HEK293 (cell line): ENCODE data around the gene ABCA7.

Experiments
- CTCF ChIA-PET: fragments of 350-600 bp; formaldehyde crosslinking; extraction: SDS; loops from one replicate; lab custom pipeline; 2021; ENCODE audit warnings: antibody characterized with exemption; lab: Yijun Ruan, JAX
- POLR2A ChIA-PET: fragments of 300-600 bp; formaldehyde crosslinking; extraction: SDS; loops from one replicate; lab custom pipeline; 2020; ENCODE audit warnings: antibody characterized with exemption, inconsistent platforms; lab: Yijun Ruan, JAX
- H3K27ac ChIP-seq: fragments of 200-500 bp; sonication (Bioruptor generic); 2 replicates; pipeline ENCODE4 v1.5.1; 2014; ENCODE audit warnings: low read depth, low read length, control low read depth, inconsistent platforms; ENCODE audit errors: extremely low read depth
- H3K36me3 ChIP-seq, 2 experiments: fragments of 200-500 bp in 1 of 2; sonication (Bioruptor generic) in 1 of 2; 1 replicate in 1 of 2; 2 replicates in 1 of 2; pipeline ENCODE4 v1.5.1; 2014 to 2017; ENCODE audit warnings: inconsistent platforms in 2 of 2, low read length in 2 of 2; ENCODE audit not compliant: control insufficient read depth in 2 of 2, insufficient read depth in 1 of 2
- H3K4me1 ChIP-seq: fragments of 200-500 bp; sonication (Bioruptor generic); 2 replicates; pipeline ENCODE4 v1.5.1; 2014; ENCODE audit warnings: mild to moderate bottlenecking, low read length, inconsistent platforms; ENCODE audit not compliant: control insufficient read depth, insufficient read depth
- H3K4me3 ChIP-seq: 2 replicates; pipeline ENCODE4 v1.5.1; 2011; ENCODE audit warnings: low read depth, mild to moderate bottlenecking, control low read depth, low read length, moderate library complexity
- H3K9me3 ChIP-seq: fragments of 200-500 bp; sonication (Bioruptor generic); 2 replicates; pipeline ENCODE4 v1.5.1; 2014; ENCODE audit warnings: low read depth, low read length, inconsistent platforms; ENCODE audit not compliant: control insufficient read depth, insufficient read depth
- BCL11A ChIP-seq: fragments of 450-650 bp; formaldehyde crosslinking; IDR thresholded peaks from 2 replicates; pipeline ENCODE4 v1.5.1; 2016; ENCODE audit warnings: low read depth, missing biosample characterization, missing genetic modification characterization
- BCL11B ChIP-seq: fragments of 450-650 bp; formaldehyde crosslinking; IDR thresholded peaks from 2 replicates; pipeline ENCODE4 v1.5.1; 2016; ENCODE audit warnings: low read depth, missing biosample characterization, missing genetic modification characterization
- GFI1B ChIP-seq: fragments of 450-650 bp; formaldehyde crosslinking; IDR thresholded peaks from 2 replicates; pipeline ENCODE4 v1.5.1; 2016; ENCODE audit warnings: missing biosample characterization, missing genetic modification characterization
- GLIS1 ChIP-seq: fragments of 450-650 bp; formaldehyde crosslinking; IDR thresholded peaks from 2 replicates; pipeline ENCODE4 v1.5.1; 2016; ENCODE audit warnings: missing biosample characterization, missing genetic modification characterization
- IKZF3 ChIP-seq: fragments of 450-650 bp; IDR thresholded peaks from 2 replicates; pipeline ENCODE4 v1.5.0; 2018; ENCODE audit warnings: missing biosample characterization, mild to moderate bottlenecking, missing genetic modification characterization, moderate library complexity
- KLF10 ChIP-seq: fragments of 450-650 bp; IDR thresholded peaks from 2 replicates; pipeline ENCODE4 v1.5.1; 2018; ENCODE audit warnings: missing biosample characterization, mild to moderate bottlenecking, missing genetic modification characterization
- MZF1 ChIP-seq: fragments of 450-650 bp; formaldehyde crosslinking; IDR thresholded peaks from 2 replicates; pipeline ENCODE4 v1.5.1; 2017; ENCODE audit warnings: missing biosample characterization, missing genetic modification characterization, borderline replicate concordance
- PATZ1 ChIP-seq: fragments of 450-650 bp; formaldehyde crosslinking; IDR thresholded peaks from 2 replicates; pipeline ENCODE4 v1.5.1; 2016; ENCODE audit warnings: missing biosample characterization, missing genetic modification characterization
- ZBTB26 ChIP-seq: fragments of 450-650 bp; formaldehyde crosslinking; optimal IDR thresholded peaks from 2 replicates; pipeline ENCODE3; 2016; ENCODE audit warnings: missing biosample characterization, mild to moderate bottlenecking, missing genetic modification characterization
- ZBTB8A ChIP-seq: fragments of 450-650 bp; formaldehyde crosslinking; IDR thresholded peaks from 2 replicates; pipeline ENCODE4 v1.5.1; 2016; ENCODE audit warnings: missing biosample characterization, missing genetic modification characterization
- ZEB2 ChIP-seq: fragments of 450-650 bp; formaldehyde crosslinking; IDR thresholded peaks from 2 replicates; pipeline ENCODE4 v1.5.1; 2016; ENCODE audit warnings: missing biosample characterization, missing genetic modification characterization
- ZFHX2 ChIP-seq: fragments of 450-650 bp; formaldehyde crosslinking; conservative IDR thresholded peaks from 2 replicates; pipeline ENCODE4 v1.5.1; 2016; ENCODE audit warnings: missing biosample characterization, missing genetic modification characterization
- ZFP69B ChIP-seq: fragments of 450-650 bp; formaldehyde crosslinking; IDR thresholded peaks from 2 replicates; pipeline ENCODE4 v1.5.1; 2016; ENCODE audit warnings: missing biosample characterization, missing genetic modification characterization
- ZNF138 ChIP-seq: fragments of 450-650 bp; formaldehyde crosslinking; IDR thresholded peaks from 2 replicates; pipeline ENCODE4 v1.5.1; 2016; ENCODE audit warnings: missing biosample characterization, missing genetic modification characterization, borderline replicate concordance
- ZNF223 ChIP-seq: fragments of 450-650 bp; formaldehyde crosslinking; IDR thresholded peaks from 2 replicates; pipeline ENCODE4 v1.5.1; 2016; ENCODE audit warnings: missing biosample characterization, missing genetic modification characterization
- ZNF248 ChIP-seq: fragments of 450-650 bp; formaldehyde crosslinking; IDR thresholded peaks from 2 replicates; pipeline ENCODE4 v1.5.1; 2017; ENCODE audit warnings: missing biosample characterization, missing genetic modification characterization
- ZNF335 ChIP-seq: fragments of 450-650 bp; formaldehyde crosslinking; conservative IDR thresholded peaks from 2 replicates; pipeline ENCODE4 v1.5.1; 2016; ENCODE audit warnings: missing biosample characterization, missing genetic modification characterization
- ZNF398 ChIP-seq: fragments of 450-650 bp; formaldehyde crosslinking; IDR thresholded peaks from 2 replicates; pipeline ENCODE4 v1.5.1; 2017; ENCODE audit warnings: missing biosample characterization, missing genetic modification characterization
- ZNF416 ChIP-seq: fragments of 450-650 bp; formaldehyde crosslinking; IDR thresholded peaks from 2 replicates; pipeline ENCODE4 v1.5.1; 2016; ENCODE audit warnings: missing biosample characterization, missing genetic modification characterization
- ZNF449 ChIP-seq: fragments of 450-650 bp; formaldehyde crosslinking; IDR thresholded peaks from 2 replicates; pipeline ENCODE4 v1.5.1; 2017; ENCODE audit warnings: missing biosample characterization, mild to moderate bottlenecking, missing genetic modification characterization, moderate library complexity
- ZNF549 ChIP-seq: fragments of 450-650 bp; IDR thresholded peaks from 2 replicates; pipeline ENCODE4 v1.5.1; 2018; ENCODE audit warnings: missing biosample characterization, missing genetic modification characterization, mild to moderate bottlenecking, inconsistent platforms, moderate library complexity
- ZNF692 ChIP-seq: fragments of 450-650 bp; formaldehyde crosslinking; IDR thresholded peaks from 2 replicates; pipeline ENCODE4 v1.5.1; 2016; ENCODE audit warnings: missing biosample characterization, missing genetic modification characterization
- ZXDB ChIP-seq: fragments of 450-650 bp; formaldehyde crosslinking; IDR thresholded peaks from 2 replicates; pipeline ENCODE4 v1.5.1; 2016; ENCODE audit warnings: missing biosample characterization, missing genetic modification characterization

Gene ABCA7

GRCh38 chr19:1103708-1104310 is 63.9 kb downstream of the ABCA7 start, which contains the start of gene GPX4 (continued):
- peak; percentile 85 for TF ChIP-seq ZBTB26
- TF ChIP-seq ZFP69B (tag by site-specific recombination), result 0 out of 2 replicates have a peak, but pooled peaks have one; percentile 32

GRCh38 chr19:1104311-1105007 is 64.6 kb downstream of the ABCA7 start:
- peaks cover 0 to 37% of the 10 kb centered on the region in 2 experiments; a peak in 1 of 3 replicates for H3K36me3 ChIP-seq
- TF ChIP-seq ZBTB26, result peak; percentile 6
- no peak for TF ChIP-seq ZNF138 (tag by site-specific recombination)
- no peak for TF ChIP-seq ZNF248 (tag by site-specific recombination)
- peak; percentile 50; the same call in 1 of the 2 replicates for TF ChIP-seq ZNF335
- TF ChIP-seq KLF10 (tag by site-specific recombination), result peak; percentile 29
- no peak; the same call in 1 of the 2 replicates for TF ChIP-seq ZFHX2 (tag by site-specific recombination)
- 0 out of 2 replicates have a peak, but pooled peaks have one; percentile 38 for TF ChIP-seq ZNF398 (tag by site-specific recombination)
- 0 out of 2 replicates have a peak, but pooled peaks have one; percentile 2 for TF ChIP-seq BCL11A (tag by site-specific recombination)
- no peak for TF ChIP-seq GLIS1
- TF ChIP-seq ZNF692 (tag by site-specific recombination), result no peak
- TF ChIP-seq ZNF223 (tag by site-specific recombination), result no peak
- no peak for TF ChIP-seq BCL11B (tag by site-specific recombination)
- TF ChIP-seq ZNF416 (tag by site-specific recombination), result no peak
- 0 out of 2 replicates have a peak, but pooled peaks have one; percentile 27 for TF ChIP-seq ZXDB (tag by site-specific recombination)
- TF ChIP-seq MZF1, result no peak
- peak; percentile 16; the same call in 1 of the 2 replicates for TF ChIP-seq ZNF449 (tag by site-specific recombination)
- TF ChIP-seq ZNF549 (tag by site-specific recombination), result no peak
- TF ChIP-seq IKZF3 (tag by site-specific recombination), result peak; percentile 17; the same call in 1 of the 2 replicates
- TF ChIP-seq GFI1B (tag by site-specific recombination), result no peak
- TF ChIP-seq ZBTB8A (tag by site-specific recombination), result peak; percentile 95
- peak; percentile 45; the same call in 1 of the 2 replicates for TF ChIP-seq ZEB2
- TF ChIP-seq PATZ1 (tag by site-specific recombination), result no peak; the same call in none of the 2 replicates
- peak overlapping the region; percentile 65 for H3K4me3 ChIP-seq
- ChIA-PET POLR2A (interaction anchor here (0.5 to 2.3 kb wide), 18 partner anchors 9 to 165 kb away, joined by 3 to 11 read pairs (median 4); partner anchors contain the start of genes ABCA7, ARHGAP45 and CIRBP), CTCF (interaction anchor here (0.6 to 3.2 kb wide), 4 partner anchors 9 to 140 kb away, joined by 3 to 13 read pairs (median 3); no protein-coding TSS in a partner anchor)
- H3K4me1 ChIP-seq, result no peaks in the 10 kb centered on the region; the same call in 1 of the 2 replicates
- H3K27ac ChIP-seq, result peak overlapping the region; percentile 92
- no peaks in the 10 kb centered on the region for H3K9me3 ChIP-seq
